Measurements from ENCODE around the gene AFP.

AFP gene

GRCh38 chr4:73481358-73481757 is 45.3 kb downstream of the AFP start, which contains the start of gene AFM:
AFM (plus strand) TSS chr4:73481745; CDS start chr4:73481776, 31 bp downstream.
- TF ChIP-seq EZH2phosphoT487 (conservative IDR thresholded peaks at IDR 0.05; ENCODE audit: low read length) (no peak), CTCF (IDR thresholded peaks at IDR 0.05; ENCODE audit: insufficient read depth, low read length, poor library complexity, severe bottlenecking) (no peak)

GRCh38 chr4:73485085-73485484 is 49.1 kb downstream of the AFP start:
- Histone ChIP-seq H4K20me1 (ENCODE audit: low read depth, low read length) (no peaks in the 10 kb centered on the region), H3K9ac (ENCODE audit: low read length) (no peak overlapping the region), H3K4me3 (ENCODE audit: insufficient read depth, low read length, poor library complexity, severe bottlenecking) (no peak overlapping the region), H2AFZ (ENCODE audit: low read depth, low read length, severe bottlenecking) (no peak overlapping the region), H3K27me3 (ENCODE audit: low read length) (no peaks in the 10 kb centered on the region), H3K79me2 (ENCODE audit: insufficient read depth, low read length) (no peaks in the 10 kb centered on the region), H3K27ac (ENCODE audit: low read depth, low read length) (no peak overlapping the region), H3K36me3 (ENCODE audit: low read length) (no peaks in the 10 kb centered on the region), H3F3A (ENCODE audit: insufficient read depth) (no peaks in the 10 kb centered on the region), H3K9me3 (ENCODE audit: insufficient read depth, low read length) (no peaks in the 10 kb centered on the region), H3K4me2 (ENCODE audit: low read depth, low read length, poor library complexity, severe bottlenecking) (no peak overlapping the region), H3K9me2 (replicated peaks; ENCODE audit: insufficient read depth, low read length) (no peaks in the 10 kb centered on the region)
- TF ChIP-seq EZH2phosphoT487 (conservative IDR thresholded peaks at IDR 0.05; ENCODE audit: low read length) = no peak
- no peak for TF ChIP-seq CTCF (IDR thresholded peaks at IDR 0.05; ENCODE audit: insufficient read depth, low read length, poor library complexity, severe bottlenecking)

More at GRCh38 chr4:73481358-73481757, 45.3 kb downstream of the AFP start, which contains the start of gene AFM:
- Histone ChIP-seq H3K9me2 (replicated peaks; ENCODE audit: insufficient read depth, low read length) (no peaks in the 10 kb centered on the region), H3F3A (ENCODE audit: insufficient read depth) (no peaks in the 10 kb centered on the region), H3K27me3 (ENCODE audit: low read length) (no peaks in the 10 kb centered on the region), H3K36me3 (ENCODE audit: low read length) (no peaks in the 10 kb centered on the region), H2AFZ (ENCODE audit: low read depth, low read length, severe bottlenecking) (no peak within 1 kb of the TSS), H3K27ac (ENCODE audit: low read depth, low read length) (no peak within 1 kb of the TSS), H3K9ac (ENCODE audit: low read length) (no peak within 1 kb of the TSS), H3K4me3 (ENCODE audit: insufficient read depth, low read length, poor library complexity, severe bottlenecking) (no peak within 1 kb of the TSS), H3K4me2 (ENCODE audit: low read depth, low read length, poor library complexity, severe bottlenecking) (no peak within 1 kb of the TSS), H4K20me1 (ENCODE audit: low read depth, low read length) (no peaks in the 10 kb centered on the region), H3K79me2 (ENCODE audit: insufficient read depth, low read length) (no peaks in the 10 kb centered on the region), H3K9me3 (ENCODE audit: insufficient read depth, low read length) (no peaks in the 10 kb centered on the region)

- Histone ChIP-seq H3K9ac (ENCODE audit: low read length) (no peak overlapping the region), H3K36me3 (ENCODE audit: low read length) (no peaks in the 10 kb centered on the region), H4K20me1 (ENCODE audit: low read depth, low read length) (no peaks in the 10 kb centered on the region), H3K27me3 (ENCODE audit: low read length) (no peaks in the 10 kb centered on the region), H3F3A (ENCODE audit: insufficient read depth) (no peaks in the 10 kb centered on the region), H3K4me2 (ENCODE audit: low read depth, low read length, poor library complexity, severe bottlenecking) (no peak overlapping the region), H3K79me2 (ENCODE audit: insufficient read depth, low read length) (no peaks in the 10 kb centered on the region), H2AFZ (ENCODE audit: low read depth, low read length, severe bottlenecking) (no peak overlapping the region), H3K9me3 (ENCODE audit: insufficient read depth, low read length) (no peaks in the 10 kb centered on the region), H3K4me3 (ENCODE audit: insufficient read depth, low read length, poor library complexity, severe bottlenecking) (no peak overlapping the region), H3K9me2 (replicated peaks; ENCODE audit: insufficient read depth, low read length) (no peaks in the 10 kb centered on the region), H3K27ac (ENCODE audit: low read depth, low read length) (no peak overlapping the region)
- TF ChIP-seq CTCF (IDR thresholded peaks at IDR 0.05; ENCODE audit: insufficient read depth, low read length, poor library complexity, severe bottlenecking) (no peak), EZH2phosphoT487 (conservative IDR thresholded peaks at IDR 0.05; ENCODE audit: low read length) (no peak)
Measured at GRCh38 chr4:73485596-73485995, 49.6 kb downstream of the AFP start.
